ENCODE measurements around the gene KTI12.

The KTI12 gene

DNA sequence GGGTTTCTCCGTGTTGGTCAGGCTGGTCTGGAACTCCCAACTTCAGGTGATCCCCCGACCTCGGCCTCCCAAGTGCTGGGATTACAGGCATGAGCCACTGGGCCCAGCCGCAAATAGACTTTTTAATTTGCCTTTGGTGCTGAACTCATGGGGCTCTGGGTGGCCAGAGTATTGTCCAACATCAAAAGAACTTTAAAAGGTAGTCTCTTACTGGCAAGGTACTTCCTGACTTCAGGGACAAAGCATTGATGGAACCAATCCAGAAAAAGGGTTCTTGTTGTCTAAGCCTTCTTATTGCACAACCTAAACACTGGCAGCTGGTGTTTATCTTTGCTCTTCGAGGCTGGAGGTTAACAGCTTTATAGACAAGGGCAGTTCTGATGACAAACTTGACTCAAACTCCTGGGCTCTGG, 3.8 kb upstream of the KTI12 start:
- Histone ChIP-seq H3K27ac (replicated peaks) (no peak overlapping the region), H3K27me3 (ENCODE audit: insufficient read depth, poor library complexity, severe bottlenecking) (no peaks in the 10 kb centered on the region), H3K4me3 (replicated peaks; ENCODE audit: insufficient read depth, low read length) (no peak overlapping the region)
- DNase-seq (ENCODE audit: low read depth in 1 of 2, low spot score in 1 of 2), result peak in 1 of 2 experiments; percentile 11
- TF ChIP-seq, protein P1, sequence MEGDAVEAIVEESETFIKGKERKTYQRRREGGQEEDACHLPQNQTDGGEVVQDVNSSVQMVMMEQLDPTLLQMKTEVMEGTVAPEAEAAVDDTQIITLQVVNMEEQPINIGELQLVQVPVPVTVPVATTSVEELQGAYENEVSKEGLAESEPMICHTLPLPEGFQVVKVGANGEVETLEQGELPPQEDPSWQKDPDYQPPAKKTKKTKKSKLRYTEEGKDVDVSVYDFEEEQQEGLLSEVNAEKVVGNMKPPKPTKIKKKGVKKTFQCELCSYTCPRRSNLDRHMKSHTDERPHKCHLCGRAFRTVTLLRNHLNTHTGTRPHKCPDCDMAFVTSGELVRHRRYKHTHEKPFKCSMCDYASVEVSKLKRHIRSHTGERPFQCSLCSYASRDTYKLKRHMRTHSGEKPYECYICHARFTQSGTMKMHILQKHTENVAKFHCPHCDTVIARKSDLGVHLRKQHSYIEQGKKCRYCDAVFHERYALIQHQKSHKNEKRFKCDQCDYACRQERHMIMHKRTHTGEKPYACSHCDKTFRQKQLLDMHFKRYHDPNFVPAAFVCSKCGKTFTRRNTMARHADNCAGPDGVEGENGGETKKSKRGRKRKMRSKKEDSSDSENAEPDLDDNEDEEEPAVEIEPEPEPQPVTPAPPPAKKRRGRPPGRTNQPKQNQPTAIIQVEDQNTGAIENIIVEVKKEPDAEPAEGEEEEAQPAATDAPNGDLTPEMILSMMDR (IDR thresholded peaks at IDR 0.05; ENCODE audit: insufficient read depth, low read length), result no peak
- TF ChIP-seq, protein P2, sequence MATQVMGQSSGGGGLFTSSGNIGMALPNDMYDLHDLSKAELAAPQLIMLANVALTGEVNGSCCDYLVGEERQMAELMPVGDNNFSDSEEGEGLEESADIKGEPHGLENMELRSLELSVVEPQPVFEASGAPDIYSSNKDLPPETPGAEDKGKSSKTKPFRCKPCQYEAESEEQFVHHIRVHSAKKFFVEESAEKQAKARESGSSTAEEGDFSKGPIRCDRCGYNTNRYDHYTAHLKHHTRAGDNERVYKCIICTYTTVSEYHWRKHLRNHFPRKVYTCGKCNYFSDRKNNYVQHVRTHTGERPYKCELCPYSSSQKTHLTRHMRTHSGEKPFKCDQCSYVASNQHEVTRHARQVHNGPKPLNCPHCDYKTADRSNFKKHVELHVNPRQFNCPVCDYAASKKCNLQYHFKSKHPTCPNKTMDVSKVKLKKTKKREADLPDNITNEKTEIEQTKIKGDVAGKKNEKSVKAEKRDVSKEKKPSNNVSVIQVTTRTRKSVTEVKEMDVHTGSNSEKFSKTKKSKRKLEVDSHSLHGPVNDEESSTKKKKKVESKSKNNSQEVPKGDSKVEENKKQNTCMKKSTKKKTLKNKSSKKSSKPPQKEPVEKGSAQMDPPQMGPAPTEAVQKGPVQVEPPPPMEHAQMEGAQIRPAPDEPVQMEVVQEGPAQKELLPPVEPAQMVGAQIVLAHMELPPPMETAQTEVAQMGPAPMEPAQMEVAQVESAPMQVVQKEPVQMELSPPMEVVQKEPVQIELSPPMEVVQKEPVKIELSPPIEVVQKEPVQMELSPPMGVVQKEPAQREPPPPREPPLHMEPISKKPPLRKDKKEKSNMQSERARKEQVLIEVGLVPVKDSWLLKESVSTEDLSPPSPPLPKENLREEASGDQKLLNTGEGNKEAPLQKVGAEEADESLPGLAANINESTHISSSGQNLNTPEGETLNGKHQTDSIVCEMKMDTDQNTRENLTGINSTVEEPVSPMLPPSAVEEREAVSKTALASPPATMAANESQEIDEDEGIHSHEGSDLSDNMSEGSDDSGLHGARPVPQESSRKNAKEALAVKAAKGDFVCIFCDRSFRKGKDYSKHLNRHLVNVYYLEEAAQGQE (IDR thresholded peaks at IDR 0.05; ENCODE audit: insufficient replicate concordance, low read depth), result no peak
- TF ChIP-seq GABPA (IDR thresholded peaks at IDR 0.05; ENCODE audit: low read depth), result no peak
- no peak for TF ChIP-seq SPI1 (IDR thresholded peaks at IDR 0.05; ENCODE audit: borderline replicate concordance, low read depth)

DNA sequence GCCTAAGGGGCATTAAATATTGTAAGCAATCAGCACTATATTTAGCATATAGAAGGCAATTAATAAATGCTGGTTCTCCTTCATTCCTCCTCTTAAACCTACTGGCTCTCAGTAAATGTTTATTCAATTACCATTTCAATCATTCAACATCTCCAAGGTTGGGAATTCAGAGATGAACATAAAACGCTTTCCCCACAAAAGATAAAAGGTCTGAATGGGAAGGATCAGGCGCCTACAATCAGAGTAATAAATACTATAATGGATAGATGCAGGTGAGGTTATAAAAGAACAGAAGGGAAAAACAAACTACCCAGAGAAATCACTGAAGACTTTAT, 407 bp upstream of the KTI12 start:
- no peaks in the 10 kb centered on the region for H3K27me3 ChIP-seq (ENCODE audit: insufficient read depth, poor library complexity, severe bottlenecking)
- H3K4me3 ChIP-seq (replicated peaks; ENCODE audit: insufficient read depth, low read length), result peak overlapping the region; percentile 66
- H3K27ac ChIP-seq (replicated peaks), result peak overlapping the region; percentile 86
- TF ChIP-seq GABPA (IDR thresholded peaks at IDR 0.05; ENCODE audit: low read depth) (no peak), POLR2AphosphoS5 (IDR thresholded peaks at IDR 0.05; ENCODE audit: low read depth) (no peak), SPI1 (IDR thresholded peaks at IDR 0.05; ENCODE audit: borderline replicate concordance, low read depth) (no peak)
- TF ChIP-seq, protein P1 (IDR thresholded peaks at IDR 0.05; ENCODE audit: insufficient read depth, low read length), result no peak
- TF ChIP-seq, protein P2 (IDR thresholded peaks at IDR 0.05; ENCODE audit: insufficient replicate concordance, low read depth), result no peak
- DNase-seq (ENCODE audit: low read depth in 1 of 2, low spot score in 1 of 2), result no peak

DNA sequence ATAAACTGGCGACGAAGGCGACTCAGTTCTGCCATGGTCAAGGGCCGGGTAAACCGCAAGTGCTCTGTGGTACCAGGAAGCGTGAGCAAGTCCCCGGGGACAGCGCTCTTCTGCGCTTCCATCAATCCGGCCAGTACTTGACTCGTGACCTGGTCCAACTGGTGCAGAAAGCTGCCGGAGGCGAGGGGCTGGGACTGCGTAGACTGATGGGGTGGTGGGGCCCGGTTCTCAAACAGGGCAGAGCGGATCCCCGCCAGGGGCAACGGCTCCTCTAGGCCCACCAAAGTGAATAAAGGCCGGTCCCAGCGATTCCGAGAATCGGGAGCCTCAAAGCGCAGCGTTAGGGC, 852 bp downstream of the KTI12 start:
- peak overlapping the region; percentile 66 for H3K4me3 ChIP-seq (replicated peaks; ENCODE audit: insufficient read depth, low read length)
- no peaks in the 10 kb centered on the region for H3K27me3 ChIP-seq (ENCODE audit: insufficient read depth, poor library complexity, severe bottlenecking)
- DNase-seq (ENCODE audit: low read depth in 1 of 2, low spot score in 1 of 2), result peak; percentile 50 to 58
- peak overlapping the region; percentile 86 for H3K27ac ChIP-seq (replicated peaks)
- TF ChIP-seq, protein P1 (IDR thresholded peaks at IDR 0.05; ENCODE audit: insufficient read depth, low read length), result no peak
- TF ChIP-seq, protein P2 (IDR thresholded peaks at IDR 0.05; ENCODE audit: insufficient replicate concordance, low read depth), result no peak
- TF ChIP-seq POLR2AphosphoS5 (IDR thresholded peaks at IDR 0.05; ENCODE audit: low read depth) (no peak), SPI1 (IDR thresholded peaks at IDR 0.05; ENCODE audit: borderline replicate concordance, low read depth) (no peak), GABPA (IDR thresholded peaks at IDR 0.05; ENCODE audit: low read depth) (no peak)
